GM12873 (cell line): ENCODE results near the gene MAML3.

ENCODE experiments used
- CTCF ChIP-seq: IDR thresholded peaks from 2 replicates; pipeline ENCODE4 v1.5.1; 2012; ENCODE audit warnings: low read depth, mild to moderate bottlenecking, moderate library complexity, low read length, control low read depth; ENCODE audit not compliant: insufficient read depth; ENCODE audit errors: missing control alignments

MAML3 gene

GRCh38 chr4:140170299-140170698 lies 16.3 kb upstream of the MAML3 start:
- TF ChIP-seq CTCF = no peak

DNA sequence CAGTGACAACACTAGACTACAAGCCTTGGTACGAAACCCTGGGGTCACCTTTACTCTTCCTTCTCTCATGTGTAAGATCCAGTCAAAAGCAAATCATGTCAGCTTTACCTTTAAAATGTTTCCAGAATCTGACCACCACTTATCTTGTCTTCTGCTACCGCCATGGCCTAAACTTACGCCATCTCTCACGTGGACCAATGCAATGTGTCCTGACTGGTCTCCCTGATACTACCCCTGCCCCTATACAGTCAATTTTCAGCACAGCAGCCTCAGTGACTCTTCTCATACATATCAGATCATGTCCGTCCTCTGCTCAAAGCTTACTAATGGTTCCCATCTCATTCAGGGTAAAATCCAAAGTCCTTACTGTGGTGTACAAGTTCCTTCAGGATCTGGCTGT lies 15.0 kb upstream of the MAML3 start:
- TF ChIP-seq CTCF = no peak

GRCh38 chr4:140168474-140168873 lies 14.5 kb upstream of the MAML3 start:
- TF ChIP-seq CTCF = no peak

- TF ChIP-seq CTCF = no peak
Observed at GRCh38 chr4:140163029-140163810, 9.2 kb upstream of the MAML3 start.

GRCh38 chr4:140162596-140162995 lies 8.6 kb upstream of the MAML3 start:
- TF ChIP-seq CTCF = no peak

DNA sequence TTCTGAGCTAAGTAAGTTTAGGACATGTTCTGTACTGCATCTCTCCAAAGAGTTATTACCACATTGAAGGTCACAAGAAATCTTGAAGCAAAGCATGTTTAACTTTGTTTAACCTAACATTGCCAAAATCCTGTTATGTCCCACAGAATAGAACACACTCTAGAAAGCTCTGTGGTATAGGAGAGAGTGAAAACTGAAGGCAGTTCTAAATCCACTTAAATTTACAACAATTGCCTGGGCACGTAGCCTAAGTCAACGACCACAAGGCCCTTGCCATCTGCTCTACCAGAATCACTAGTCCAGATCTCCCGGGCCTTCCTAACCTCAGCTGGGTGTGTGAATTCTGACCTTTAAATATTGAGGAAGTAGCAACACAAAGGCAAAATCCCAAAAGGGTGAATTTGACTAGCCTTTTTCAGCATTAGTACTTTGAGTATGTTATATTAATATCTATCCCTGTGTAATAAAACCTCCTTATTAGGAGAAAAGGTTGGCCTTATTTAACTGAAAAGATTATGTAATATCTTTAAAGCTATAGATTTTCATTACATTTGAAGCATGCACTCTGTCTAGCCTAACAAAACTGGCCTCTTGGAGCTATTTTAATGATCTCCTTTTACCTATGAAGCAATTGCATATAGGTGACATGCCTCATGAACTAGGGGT lies 4.5 kb upstream of the MAML3 start:
- no peak for TF ChIP-seq CTCF

GRCh38 chr4:140157341-140157740 lies 3.4 kb upstream of the MAML3 start:
- no peak for TF ChIP-seq CTCF
